ENCODE measurements around the gene CCDC159. TPM values are rescaled to one million over a fixed set of nuclear protein-coding genes. Genes with fewer than 3 reads are reported as not detected.

CCDC159 gene
- total and polyA plus RNA-seq, 10 donors = 34.7 to 83.7 (median 52.8) TPM

DNA sequence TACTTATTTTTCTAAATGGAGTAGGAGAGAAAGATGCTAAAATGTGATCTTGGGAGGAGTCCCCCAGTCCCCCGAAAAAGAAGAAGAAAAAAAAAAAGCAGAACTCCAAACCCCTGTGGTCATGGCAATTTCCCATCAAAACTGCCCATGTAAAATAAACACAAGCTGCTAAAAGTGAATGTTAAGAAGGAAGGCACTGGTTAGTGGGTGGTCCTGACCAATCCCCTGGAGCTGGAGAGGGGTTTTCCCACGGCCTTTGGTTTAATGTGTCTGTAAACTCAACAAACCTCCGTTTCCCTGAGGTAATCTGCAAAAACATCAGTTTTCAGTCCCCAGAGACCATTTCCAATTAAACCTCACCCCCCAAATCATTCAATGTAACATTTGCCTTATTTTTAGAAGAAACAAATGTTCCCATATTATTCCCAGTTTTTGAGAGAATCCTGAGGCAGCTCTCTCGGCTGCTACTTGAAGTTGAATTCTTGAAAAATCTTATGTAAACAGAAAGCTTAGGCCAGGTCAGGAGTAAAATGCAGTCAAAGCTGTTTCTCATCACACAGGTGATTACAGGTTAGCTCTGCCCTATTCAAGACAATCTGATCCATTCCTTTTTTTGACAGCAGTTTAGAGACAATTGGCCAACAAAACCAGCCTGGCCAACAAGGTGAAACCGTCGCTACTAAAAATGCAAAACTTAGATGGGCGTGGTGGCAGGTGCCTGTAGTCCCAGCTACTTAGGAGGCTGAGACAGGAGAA, 23.9 kb upstream of the CCDC159 start:
- Histone ChIP-seq H3K27ac (peak overlapping the region in 7 of 8 donors; percentile 65 to 96 (median 87)), H3K9me3 (no peaks in the 10 kb centered on the region), H3K4me1 (peaks cover 15 to 94% (median 44%) of the 10 kb centered on the region in 6 donors), H3K27me3 (replicated peaks in 1 of 7) (no peaks in the 10 kb centered on the region), H3K36me3 (peaks cover 0 to 30% (median 18%) of the 10 kb centered on the region in 6 donors), H3K4me3 (peak overlapping the region in 1 of 8 donors; percentile 52)
- WGBS, 5 donors = 46 to 51% (median 48%) methylated on average over 7 of the region's 7 CpGs
- intact Hi-C loops (cut with DNase I; ENCODE audit: low total_unique reads) = no loop called here
- no peak for DNase-seq
- TF ChIP-seq, protein P1, sequence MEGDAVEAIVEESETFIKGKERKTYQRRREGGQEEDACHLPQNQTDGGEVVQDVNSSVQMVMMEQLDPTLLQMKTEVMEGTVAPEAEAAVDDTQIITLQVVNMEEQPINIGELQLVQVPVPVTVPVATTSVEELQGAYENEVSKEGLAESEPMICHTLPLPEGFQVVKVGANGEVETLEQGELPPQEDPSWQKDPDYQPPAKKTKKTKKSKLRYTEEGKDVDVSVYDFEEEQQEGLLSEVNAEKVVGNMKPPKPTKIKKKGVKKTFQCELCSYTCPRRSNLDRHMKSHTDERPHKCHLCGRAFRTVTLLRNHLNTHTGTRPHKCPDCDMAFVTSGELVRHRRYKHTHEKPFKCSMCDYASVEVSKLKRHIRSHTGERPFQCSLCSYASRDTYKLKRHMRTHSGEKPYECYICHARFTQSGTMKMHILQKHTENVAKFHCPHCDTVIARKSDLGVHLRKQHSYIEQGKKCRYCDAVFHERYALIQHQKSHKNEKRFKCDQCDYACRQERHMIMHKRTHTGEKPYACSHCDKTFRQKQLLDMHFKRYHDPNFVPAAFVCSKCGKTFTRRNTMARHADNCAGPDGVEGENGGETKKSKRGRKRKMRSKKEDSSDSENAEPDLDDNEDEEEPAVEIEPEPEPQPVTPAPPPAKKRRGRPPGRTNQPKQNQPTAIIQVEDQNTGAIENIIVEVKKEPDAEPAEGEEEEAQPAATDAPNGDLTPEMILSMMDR (IDR thresholded peaks at IDR 0.05 in 8 of 11, conservative IDR thresholded peaks at IDR 0.05 in 3 of 11) = no peak
- no peak for TF ChIP-seq POLR2AphosphoS5 (IDR thresholded peaks at IDR 0.05)
- no peak for TF ChIP-seq POLR2A (IDR thresholded peaks at IDR 0.05)

DNA sequence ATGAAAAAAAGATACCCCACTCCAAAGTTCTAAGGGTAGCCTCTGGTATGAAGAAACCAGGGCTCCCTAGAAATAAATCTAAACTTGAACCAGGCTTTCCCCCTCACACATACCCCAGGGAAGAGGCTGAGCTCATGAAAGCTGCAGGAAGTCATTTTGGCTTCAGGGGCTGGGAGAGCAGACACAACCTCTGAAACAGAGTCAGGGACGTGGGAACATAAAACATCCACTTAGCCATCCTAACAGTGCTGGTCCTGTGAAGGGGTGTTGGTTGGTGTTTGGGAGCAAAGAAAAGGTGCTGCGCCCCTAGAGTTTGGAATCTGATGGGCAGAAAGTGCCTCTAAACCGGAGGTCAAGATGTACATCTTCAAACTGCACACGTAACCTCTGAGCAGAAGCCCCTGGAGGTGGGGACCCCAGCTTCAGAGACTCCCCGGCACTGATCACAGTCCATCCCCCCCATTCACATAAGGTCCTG, 22.7 kb upstream of the CCDC159 start:
- 28 to 67% (median 42%) methylated on average over 5 of the region's 5 CpGs for WGBS, 5 donors
- Histone ChIP-seq H3K9me3 (no peaks in the 10 kb centered on the region), H3K4me1 (peaks cover 15 to 82% (median 39%) of the 10 kb centered on the region in 6 donors), H3K4me3 (peak overlapping the region in 1 of 8 donors; percentile 52), H3K27me3 (replicated peaks in 1 of 7) (no peaks in the 10 kb centered on the region), H3K27ac (peak overlapping the region in 7 of 8 donors; percentile 81 to 96 (median 88)), H3K36me3 (peaks cover 0 to 42% (median 26%) of the 10 kb centered on the region in 6 donors)
- no peak for DNase-seq
- TF ChIP-seq, protein P1 (IDR thresholded peaks at IDR 0.05 in 8 of 11, conservative IDR thresholded peaks at IDR 0.05 in 3 of 11) = no peak
- no peak for TF ChIP-seq POLR2A (IDR thresholded peaks at IDR 0.05)
- TF ChIP-seq POLR2AphosphoS5 (IDR thresholded peaks at IDR 0.05) = no peak
- intact Hi-C loops (cut with DNase I; ENCODE audit: low total_unique reads) = no loop called here

DNA sequence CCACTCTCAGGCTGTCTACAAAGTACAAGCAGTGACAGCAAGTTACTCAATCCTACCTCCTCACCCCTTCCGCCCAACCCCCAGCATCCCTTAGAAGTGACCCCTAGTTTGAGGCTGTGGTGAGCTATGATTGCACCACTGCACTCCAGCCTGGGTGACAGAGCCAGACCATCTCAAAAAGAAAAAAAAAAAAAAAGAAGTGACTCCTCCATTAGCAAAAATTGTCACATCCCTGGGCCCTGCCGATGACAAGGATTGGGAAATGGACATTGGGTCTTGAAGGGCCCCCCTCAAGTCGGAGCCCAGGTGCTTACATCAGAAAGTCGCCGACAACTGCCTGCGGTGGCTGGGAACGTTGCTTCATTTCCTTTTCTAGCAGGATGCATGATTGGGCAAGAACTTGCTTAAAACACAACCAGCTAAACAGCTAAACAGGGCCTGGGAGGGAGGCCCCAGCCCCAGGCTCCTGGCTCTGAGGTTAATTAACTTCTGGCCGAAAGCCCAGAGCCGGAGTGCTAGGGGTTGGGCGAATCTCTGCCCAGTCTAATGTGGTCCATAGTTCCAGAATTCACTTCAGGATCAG, 22.1 kb upstream of the CCDC159 start:
- peak overlapping the region in 7 of 8 donors; percentile 81 to 96 (median 88) for H3K27ac ChIP-seq
- no peaks in the 10 kb centered on the region for H3K27me3 ChIP-seq (replicated peaks in 1 of 7)
- 8 to 18% (median 15%) methylated on average over 9 to 10 of the region's 10 CpGs for WGBS, 5 donors
- no peaks in the 10 kb centered on the region for H3K9me3 ChIP-seq
- peak overlapping the region in 1 of 8 donors; percentile 52 for H3K4me3 ChIP-seq
- peaks cover 0 to 47% (median 27%) of the 10 kb centered on the region in 6 donors for H3K36me3 ChIP-seq
- peaks cover 15 to 76% (median 39%) of the 10 kb centered on the region in 6 donors for H3K4me1 ChIP-seq
- TF ChIP-seq, protein P1 (IDR thresholded peaks at IDR 0.05 in 8 of 11, conservative IDR thresholded peaks at IDR 0.05 in 3 of 11) = no peak
- peak in 2 of 3 donors; percentile 58 to 87 for TF ChIP-seq POLR2AphosphoS5 (IDR thresholded peaks at IDR 0.05)
- no peak for TF ChIP-seq POLR2A (IDR thresholded peaks at IDR 0.05)
- DNase-seq = peak; percentile 90
- intact Hi-C loops (cut with DNase I; ENCODE audit: low total_unique reads) = no loop called here

Data from spleen (tissue), 11 donors.